Ascending aorta (tissue), 2 donors: ENCODE data around the gene FAM81B. TPM values are rescaled to one million over a fixed set of nuclear protein-coding genes. Genes with fewer than 3 reads are reported as not detected.
"Not testable (repeated sequence)": the region's sequence is repeated elsewhere in the genome, so short reads cannot be mapped to it uniquely, and the experiment has no call there.

Experiments
- DNase-seq, 2 donors: peaks; one replicate each; pipeline ENCODE4 v3.0.0-alpha.2; 2019; ENCODE audit warnings: low spot score in 2 of 2
- H3K27ac ChIP-seq, 2 donors: fragments of 200-600 bp; sonication (generic); one replicate each; pipeline ENCODE4 v1.5.1; 2016 to 2017; ENCODE audit warnings: mild to moderate bottlenecking in 1 of 2
- H3K27me3 ChIP-seq: fragments of 200-600 bp; sonication (generic); one replicate; pipeline ENCODE4 v1.5.1; 2017
- H3K36me3 ChIP-seq, 2 donors: fragments of 200-600 bp; sonication (generic); one replicate each; pipeline ENCODE4 v1.5.1; 2016
- H3K4me1 ChIP-seq, 2 donors: fragments of 200-600 bp; sonication (generic); one replicate each; pipeline ENCODE4 v1.5.1; 2016 to 2017; ENCODE audit warnings: mild to moderate bottlenecking in 1 of 2
- H3K4me3 ChIP-seq, 2 donors: fragments of 200-600 bp; sonication (generic); one replicate each; pipeline ENCODE4 v1.5.1; 2016 to 2017; ENCODE audit warnings: mild to moderate bottlenecking in 1 of 2
- H3K9me3 ChIP-seq, 2 donors: fragments of 200-600 bp; sonication (generic); one replicate each; pipeline ENCODE4 v1.5.1; 2016
- intact Hi-C: fragments of 100-400 bp; cut with DNase I; formaldehyde crosslinking; loops from one replicate; pipeline ENCODE4 v1.15.1; 2023
- total RNA-seq: library from RNA; depleted of rRNA; stranded (reverse); fragments of >200 nt; gene quantifications from one replicate; pipeline ENCODE4 v1.1.0, GENCODE V29; 2016
- TF ChIP-seq, protein P1 (sequence below), 3 experiments: fragments of 200-600 bp in 2 of 3; fragments of 450-650 bp in 1 of 3; sonication (generic) in 2 of 3; IDR thresholded peaks; one replicate each; pipeline ENCODE4 v1.5.1; 2016 to 2019; ENCODE audit warnings: antibody characterized with exemption in 3 of 3, mild to moderate bottlenecking in 1 of 3, moderate library complexity in 1 of 3

Gene FAM81B, protein sequence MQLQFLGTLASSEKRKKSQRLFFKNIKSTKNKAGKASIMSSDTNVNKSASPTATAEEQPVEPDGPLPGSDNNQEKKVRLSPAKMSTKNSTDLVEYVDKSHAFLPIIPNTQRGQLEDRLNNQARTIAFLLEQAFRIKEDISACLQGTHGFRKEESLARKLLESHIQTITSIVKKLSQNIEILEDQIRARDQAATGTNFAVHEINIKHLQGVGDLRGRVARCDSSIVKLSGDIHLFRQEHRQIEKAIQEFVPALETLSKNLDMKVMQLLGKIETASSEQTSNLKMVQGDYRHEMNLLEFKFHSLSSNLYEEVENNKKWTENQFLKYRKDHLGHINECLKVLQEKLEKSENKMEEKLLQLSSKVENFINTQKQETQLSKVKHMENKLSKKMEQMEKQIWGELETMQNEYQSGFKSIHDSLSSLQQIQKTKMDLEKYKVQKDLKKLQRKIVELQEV
- not detected for total RNA-seq

DNA sequence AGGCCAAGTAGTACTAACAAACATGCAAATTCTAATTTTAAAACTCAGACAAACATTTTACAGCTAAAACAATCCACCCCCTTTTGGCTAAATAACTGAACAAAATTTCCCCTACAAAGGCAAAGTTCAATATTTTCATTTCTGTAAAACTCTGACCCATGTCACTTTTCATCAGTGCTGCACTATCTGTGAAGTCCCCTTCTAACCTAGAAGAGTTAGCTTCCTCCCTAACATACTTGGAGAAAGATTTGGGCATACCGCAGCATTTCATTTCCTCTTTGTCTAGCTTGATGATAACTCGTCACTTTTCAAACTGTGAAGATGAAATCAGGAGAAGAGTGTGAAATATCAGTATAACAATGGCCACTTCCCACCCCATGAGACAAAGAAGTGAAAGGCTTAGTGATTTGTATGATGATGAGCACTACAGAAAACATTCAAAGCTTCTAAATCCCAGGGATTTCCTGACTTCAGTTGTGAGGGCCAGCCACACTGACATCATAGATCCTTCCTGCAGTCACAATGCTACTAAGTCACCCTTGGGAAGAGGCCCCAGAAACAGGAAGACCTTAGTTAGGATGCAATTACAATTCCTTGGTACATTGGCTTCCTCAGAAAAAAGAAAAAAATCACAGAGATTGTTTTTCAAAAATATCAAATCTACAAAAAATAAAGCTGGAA lies at the start of gene FAM81B:
FAM81B (plus strand) TSS at position 555 of the 681 bp plus-strand sequence; CDS start at position 579, 24 bp downstream.
- H3K36me3 ChIP-seq: no peaks in the 10 kb centered on the region
- DNase-seq: no peak
- no peaks in the 10 kb centered on the region for H3K27me3 ChIP-seq
- no peaks in the 10 kb centered on the region for H3K4me1 ChIP-seq
- no peaks in the 10 kb centered on the region for H3K9me3 ChIP-seq
- no peak within 1 kb of the TSS for H3K27ac ChIP-seq
- no peak within 1 kb of the TSS for H3K4me3 ChIP-seq
- intact Hi-C loops: no loop called here
- TF ChIP-seq, protein P1, sequence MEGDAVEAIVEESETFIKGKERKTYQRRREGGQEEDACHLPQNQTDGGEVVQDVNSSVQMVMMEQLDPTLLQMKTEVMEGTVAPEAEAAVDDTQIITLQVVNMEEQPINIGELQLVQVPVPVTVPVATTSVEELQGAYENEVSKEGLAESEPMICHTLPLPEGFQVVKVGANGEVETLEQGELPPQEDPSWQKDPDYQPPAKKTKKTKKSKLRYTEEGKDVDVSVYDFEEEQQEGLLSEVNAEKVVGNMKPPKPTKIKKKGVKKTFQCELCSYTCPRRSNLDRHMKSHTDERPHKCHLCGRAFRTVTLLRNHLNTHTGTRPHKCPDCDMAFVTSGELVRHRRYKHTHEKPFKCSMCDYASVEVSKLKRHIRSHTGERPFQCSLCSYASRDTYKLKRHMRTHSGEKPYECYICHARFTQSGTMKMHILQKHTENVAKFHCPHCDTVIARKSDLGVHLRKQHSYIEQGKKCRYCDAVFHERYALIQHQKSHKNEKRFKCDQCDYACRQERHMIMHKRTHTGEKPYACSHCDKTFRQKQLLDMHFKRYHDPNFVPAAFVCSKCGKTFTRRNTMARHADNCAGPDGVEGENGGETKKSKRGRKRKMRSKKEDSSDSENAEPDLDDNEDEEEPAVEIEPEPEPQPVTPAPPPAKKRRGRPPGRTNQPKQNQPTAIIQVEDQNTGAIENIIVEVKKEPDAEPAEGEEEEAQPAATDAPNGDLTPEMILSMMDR (IDR thresholded peaks at IDR 0.05): no peak

DNA sequence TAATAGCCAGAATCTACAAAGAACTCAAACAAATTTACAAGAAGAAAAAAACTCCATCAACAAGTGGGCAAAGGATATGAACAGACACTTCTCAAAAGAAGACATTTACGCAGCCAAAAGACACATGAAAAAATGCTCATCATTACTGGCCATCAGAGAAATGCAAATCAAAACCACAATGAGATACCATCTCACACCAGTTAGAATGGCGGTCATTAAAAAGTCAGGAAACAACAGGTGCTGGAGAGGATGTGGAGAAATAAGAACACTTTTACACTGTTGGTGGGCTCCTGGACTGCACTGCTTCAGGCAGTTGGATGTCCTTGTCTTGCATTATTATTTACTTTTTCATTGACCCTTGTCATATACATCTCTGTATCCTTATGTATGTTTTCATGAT lies 49.7 kb upstream of the FAM81B start:
- H3K36me3 ChIP-seq, H3K4me3 ChIP-seq, intact Hi-C loops, H3K27me3 ChIP-seq, DNase-seq, H3K27ac ChIP-seq, H3K9me3 ChIP-seq, H3K4me1 ChIP-seq: not testable (repeated sequence)

DNA sequence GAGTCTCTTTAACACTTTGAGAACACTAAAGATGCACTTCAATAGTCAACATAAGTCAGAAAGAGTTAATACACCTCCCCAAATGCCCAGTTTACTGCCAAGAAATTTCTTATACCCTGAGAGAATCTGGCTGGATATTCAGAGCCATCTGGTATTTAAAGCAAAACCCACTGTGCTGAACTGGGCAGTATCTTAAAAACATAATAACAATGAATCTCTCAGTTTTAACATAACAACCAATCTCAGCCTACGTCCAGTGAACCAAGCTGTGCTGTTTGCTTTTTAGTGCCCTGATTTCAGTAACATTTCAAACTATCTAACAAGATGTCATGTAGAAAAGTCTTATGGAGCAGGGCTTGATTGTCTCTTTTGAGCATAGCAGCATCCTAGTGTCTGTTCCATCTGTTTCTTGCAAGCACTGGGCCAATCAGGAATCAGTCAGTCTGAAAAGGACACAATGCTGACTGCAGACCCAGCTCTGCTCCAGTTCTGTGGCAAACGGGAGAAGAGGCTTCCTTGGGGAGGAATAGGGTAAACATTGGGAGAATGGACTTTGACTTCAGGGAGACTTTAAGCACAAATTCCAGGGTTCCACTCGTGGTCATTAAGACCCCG lies 43.6 kb upstream of the FAM81B start:
- H3K36me3 ChIP-seq: no peaks in the 10 kb centered on the region
- peaks cover 0 to 2% of the 10 kb centered on the region in 2 donors for H3K9me3 ChIP-seq
- H3K27me3 ChIP-seq: no peaks in the 10 kb centered on the region
- intact Hi-C loops: no loop called here
- no peaks in the 10 kb centered on the region for H3K4me1 ChIP-seq
- no peak overlapping the region for H3K27ac ChIP-seq
- H3K4me3 ChIP-seq: no peak overlapping the region
- TF ChIP-seq, protein P1 (IDR thresholded peaks at IDR 0.05): no peak
- no peak for DNase-seq

DNA sequence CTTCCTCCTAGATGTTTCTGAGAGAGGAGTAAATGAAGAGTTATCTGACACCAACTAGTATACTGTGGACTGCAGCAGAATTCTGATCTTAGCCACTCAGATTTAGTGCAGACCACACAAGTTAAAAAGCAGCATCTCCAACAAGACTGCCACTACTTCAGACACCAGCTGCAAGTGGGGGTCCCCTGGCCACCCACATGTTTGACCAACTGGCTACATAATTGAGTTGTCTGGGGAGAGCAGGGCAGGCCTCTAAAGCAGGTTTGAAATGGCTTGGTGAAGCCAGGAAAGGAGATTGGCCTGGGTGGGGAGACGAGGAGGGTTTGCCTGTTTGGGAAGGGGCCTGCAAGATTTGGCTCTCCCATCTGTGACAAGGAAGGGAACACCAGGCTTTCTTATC lies 40.5 kb upstream of the FAM81B start:
- H3K4me3 ChIP-seq: no peak overlapping the region
- DNase-seq: no peak
- no peak overlapping the region for H3K27ac ChIP-seq
- H3K27me3 ChIP-seq: no peaks in the 10 kb centered on the region
- TF ChIP-seq, protein P1 (IDR thresholded peaks at IDR 0.05): no peak
- no peaks in the 10 kb centered on the region for H3K4me1 ChIP-seq
- H3K9me3 ChIP-seq: peaks cover 0 to 2% of the 10 kb centered on the region in 2 donors
- intact Hi-C loops: no loop called here
- no peaks in the 10 kb centered on the region for H3K36me3 ChIP-seq

DNA sequence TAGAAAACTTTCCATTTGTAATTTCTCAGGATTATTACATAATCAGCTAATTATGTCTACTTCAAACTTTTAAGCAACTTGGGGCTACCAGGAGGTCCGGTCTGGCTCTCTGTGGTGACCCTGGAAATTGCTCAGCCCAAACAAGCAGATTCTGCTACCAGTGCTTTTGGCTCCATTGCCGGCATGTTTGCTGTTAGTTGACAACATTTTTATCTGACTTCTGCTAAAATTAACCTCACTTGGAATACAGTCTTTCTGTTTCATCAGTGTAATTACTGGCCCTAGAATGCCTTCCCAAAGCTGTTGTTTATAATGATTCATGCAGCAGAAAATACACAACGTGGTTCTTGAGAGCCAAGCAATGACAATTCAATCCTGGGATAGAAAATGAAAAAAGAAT lies 38.5 kb upstream of the FAM81B start:
- Histone ChIP-seq H3K9me3 (peaks cover 0 to 2% of the 10 kb centered on the region in 2 donors), H3K4me1 (no peaks in the 10 kb centered on the region), H3K27me3 (no peaks in the 10 kb centered on the region), H3K36me3 (no peaks in the 10 kb centered on the region), H3K4me3 (no peak overlapping the region), H3K27ac (no peak overlapping the region)
- intact Hi-C loops: no loop called here
- TF ChIP-seq, protein P1 (IDR thresholded peaks at IDR 0.05): no peak
- DNase-seq: no peak

DNA sequence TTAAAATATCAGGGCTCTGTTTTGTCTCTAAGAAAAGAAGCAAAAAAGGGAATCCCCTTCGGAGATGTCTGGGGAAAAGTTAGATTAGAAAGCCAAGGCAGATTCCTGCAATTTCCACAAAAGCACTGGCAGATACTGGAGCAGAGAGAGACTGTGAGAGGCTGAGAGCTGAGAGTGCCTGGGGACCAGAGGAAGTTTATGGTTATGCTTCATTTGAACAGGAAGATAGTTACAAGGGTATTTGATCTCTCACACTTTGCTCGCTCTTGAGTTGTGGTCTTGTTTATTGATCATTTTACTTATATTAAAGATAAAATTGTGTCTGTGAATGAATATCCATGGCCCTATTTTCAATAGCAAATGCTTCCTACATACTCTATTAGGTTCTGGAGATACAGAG lies 32.8 kb upstream of the FAM81B start:
- TF ChIP-seq, protein P1 (IDR thresholded peaks at IDR 0.05): no peak
- Histone ChIP-seq H3K4me3 (no peak overlapping the region), H3K9me3 (no peaks in the 10 kb centered on the region), H3K27me3 (no peaks in the 10 kb centered on the region), H3K36me3 (no peaks in the 10 kb centered on the region), H3K4me1 (no peaks in the 10 kb centered on the region), H3K27ac (no peak overlapping the region)
- intact Hi-C loops: no loop called here
- no peak for DNase-seq
